HepG2 (cell line): ENCODE data around the gene ZNF524. TPM values are rescaled to one million over a fixed set of nuclear protein-coding genes. Genes with fewer than 3 reads are reported as not detected.

ENCODE experiments used
- ATAC-seq: fragments of 200-7000 bp; cut with Tn5 transposase; 3 replicates; pipeline ENCODE4 v1.9.1; 2020; ENCODE audit warnings: mild to moderate bottlenecking, moderate library complexity
- BruUV-seq: library from RNA; stranded (reverse); fragments of 400-500 nt; replicated peaks from 2 replicates; lab custom pipeline; 2021; lab: Mats Ljungman, UMichigan
- CTCF ChIA-PET: fragments of 300-600 bp; formaldehyde crosslinking; extraction: SDS; loops from one replicate; lab custom pipeline; 2021; ENCODE audit warnings: low total read pairs, inconsistent platforms, low intra/inter-chr PET ratio; lab: Yijun Ruan, JAX
- POLR2A ChIA-PET: fragments of 350-600 bp; sonication (Branson Sonifier 250); formaldehyde crosslinking; loops from one replicate; lab custom pipeline; 2020; ENCODE audit warnings: antibody characterized with exemption, inconsistent platforms; lab: Yijun Ruan, JAX
- DNase-seq: peaks from one replicate; pipeline ENCODE4 v3.0.0-alpha.2; 2015; ENCODE audit warnings: low spot score
- FAIRE-seq: peaks from 3 replicates; lab custom pipeline; 2011; peaks lifted over from hg19 to GRCh38; lab: Jason Lieb, UNC
- H2AFZ ChIP-seq: one replicate; pipeline ENCODE4 v1.6.1; 2011; ENCODE audit warnings: low read length, inconsistent platforms
- H3K27ac ChIP-seq: fragments of 300-600 bp; 3 replicates; pipeline ENCODE4 v1.8.0; 2011; ENCODE audit warnings: mixed run types, mild to moderate bottlenecking, mixed read lengths, low read length, inconsistent platforms; ENCODE audit not compliant: insufficient read depth; ENCODE audit errors: extremely low read length
- H3K27me3 ChIP-seq, 2 experiments: fragments of 200-600 bp in 1 of 2; 2 replicates in 1 of 2; 3 replicates in 1 of 2; pipeline versions ENCODE4 v1.6.0 to v1.8.0; 2011; ENCODE audit warnings: low read length in 2 of 2, mild to moderate bottlenecking in 2 of 2, moderate library complexity in 2 of 2, inconsistent platforms in 1 of 2; ENCODE audit not compliant: insufficient read depth in 2 of 2, control insufficient read depth in 1 of 2
- H3K36me3 ChIP-seq, 2 experiments: fragments of 200-600 bp in 1 of 2; replicated peaks in 1 of 2; 2 replicates in 1 of 2; 3 replicates in 1 of 2; pipeline versions ENCODE4 v1.5.1 to v1.8.0; 2011; ENCODE audit warnings: low read length in 2 of 2, inconsistent platforms in 1 of 2; ENCODE audit not compliant: insufficient read depth in 2 of 2, control insufficient read depth in 1 of 2
- H3K4me1 ChIP-seq: 2 replicates; pipeline ENCODE4 v1.5.1; 2012; ENCODE audit warnings: low read length, inconsistent platforms; ENCODE audit not compliant: insufficient read depth
- H3K4me2 ChIP-seq: 2 replicates; pipeline ENCODE4 v1.6.0; 2011; ENCODE audit warnings: low read depth, low read length, inconsistent platforms
- H3K4me3 ChIP-seq, 3 experiments: fragments of 200-600 bp in 1 of 3; sonication (generic), shearing (Covaris generic) in 1 of 3; replicated peaks in 1 of 3; 2 replicates each; pipeline ENCODE4 v1.5.1; 2011 to 2016; ENCODE audit warnings: low read length in 3 of 3, inconsistent platforms in 2 of 3, low read depth in 2 of 3, mild to moderate bottlenecking in 2 of 3, control low read depth in 1 of 3, mixed read lengths in 1 of 3; ENCODE audit not compliant: insufficient read depth in 1 of 3
- H3K79me2 ChIP-seq: one replicate; pipeline ENCODE4 v1.6.1; 2011; ENCODE audit warnings: low read length, inconsistent platforms; ENCODE audit not compliant: insufficient read depth
- H3K9ac ChIP-seq: 2 replicates; pipeline ENCODE4 v1.6.0; 2011; ENCODE audit warnings: mild to moderate bottlenecking, low read depth, low read length, inconsistent platforms; ENCODE audit not compliant: insufficient read depth
- H3K9me3 ChIP-seq: 2 replicates; pipeline ENCODE4 v1.5.1; 2012; ENCODE audit warnings: mild to moderate bottlenecking, low read length
- H4K20me1 ChIP-seq: 2 replicates; pipeline ENCODE4 v1.6.0; 2011; ENCODE audit warnings: inconsistent platforms, mild to moderate bottlenecking, low read length, moderate library complexity; ENCODE audit not compliant: insufficient read depth
- FOSL1 ChIP-seq: sonication (generic); formaldehyde crosslinking; IDR thresholded peaks from 2 replicates; pipeline ENCODE4 v1.9.0; 2021; ENCODE audit warnings: missing genetic modification reagents, borderline replicate concordance
- MXI1 ChIP-seq: IDR thresholded peaks from 3 replicates; pipeline ENCODE4 v1.6.1; 2012; ENCODE audit warnings: low read depth, low read length, inconsistent platforms, borderline replicate concordance
- PHF8 ChIP-seq: sonication (generic); formaldehyde crosslinking; IDR thresholded peaks from 2 replicates; pipeline ENCODE4 v1.5.0; 2020; ENCODE audit warnings: missing genetic modification reagents
- RBM39 ChIP-seq: fragments of 200-400 bp; formaldehyde crosslinking; IDR thresholded peaks from one replicate; pipeline ENCODE4 v1.6.1; 2018; ENCODE audit warnings: antibody characterized with exemption, mild to moderate bottlenecking, low read depth, low read length; ENCODE audit not compliant: poor library complexity, severe bottlenecking
- ZNF501 ChIP-seq: sonication (generic); formaldehyde crosslinking; IDR thresholded peaks from 2 replicates; pipeline ENCODE4 v1.5.1; 2020; ENCODE audit warnings: mild to moderate bottlenecking, moderate library complexity, missing genetic modification reagents
- WGBS: methylation state at CpG from one replicate; pipeline ENCODE4 v1.1.6; 2017; ENCODE audit warnings: low lambda C conversion rate; 5-methylcytosine and 5-hydroxymethylcytosine counted together
- in situ Hi-C: cut with HindIII; loops from 2 replicates; pipeline ENCODE4 v1.10.0; 2017; ENCODE audit warnings: low pct_unique_long_range_greater_than_20kb; ENCODE audit not compliant: extremely low pct_ligation_motif_present
- intact Hi-C: fragments of 100-400 bp; cut with micrococcal nuclease; formaldehyde crosslinking; loops from one replicate; pipeline ENCODE4 v1.10.0; 2022; ENCODE audit not compliant: unreplicated experiment
- polyA plus RNA-seq, 8 experiments: library from polyadenylated mRNA; depleted of rRNA in 3 of 8; stranded (reverse) in 7 of 8; unstranded in 1 of 8; fragments of >200 nt; fragmentation: Illumina TruSeq in 4 of 8; extraction: Trizol in 4 of 8; gene quantifications; 2 replicates each; pipeline versions ENCODE4 v1.2.1 to v1.2.3, GENCODE V29; 2011 to 2016; ENCODE audit warnings: low read depth in 4 of 8, missing spikeins in 1 of 8, mixed read lengths in 1 of 8; ENCODE audit not compliant: insufficient read depth in 1 of 8
- total RNA-seq, 5 experiments: library from RNA; depleted of rRNA; stranded (reverse); fragments of >200 nt; fragmentation: Illumina TruSeq; extraction: Trizol; gene quantifications; 2 replicates each; pipeline ENCODE4 v1.2.3, GENCODE V29; 2016; ENCODE audit warnings: low read depth in 1 of 5
- TF ChIP-seq, protein P1 (sequence below): sonication (generic); formaldehyde crosslinking; IDR thresholded peaks from 2 replicates; pipeline ENCODE4 v1.5.1; 2020; ENCODE audit warnings: missing genetic modification reagents, mild to moderate bottlenecking, borderline replicate concordance
- TF ChIP-seq, protein P2 (sequence below): sonication (generic); formaldehyde crosslinking; IDR thresholded peaks from 2 replicates; pipeline ENCODE4 v1.4.0; 2020; ENCODE audit warnings: missing genetic modification reagents, borderline replicate concordance
- TF ChIP-seq, protein P3 (sequence below): sonication (generic); formaldehyde crosslinking; IDR thresholded peaks from 2 replicates; pipeline ENCODE4 v1.4.0; 2020; ENCODE audit warnings: mild to moderate bottlenecking, missing genetic modification reagents

ZNF524 gene
- total and polyA plus RNA-seq, 2 of the 13 experiments (the other 11 are each of a cell fraction or from before 2014, with no cell fraction given) = 3.2 to 4.6 TPM

DNA sequence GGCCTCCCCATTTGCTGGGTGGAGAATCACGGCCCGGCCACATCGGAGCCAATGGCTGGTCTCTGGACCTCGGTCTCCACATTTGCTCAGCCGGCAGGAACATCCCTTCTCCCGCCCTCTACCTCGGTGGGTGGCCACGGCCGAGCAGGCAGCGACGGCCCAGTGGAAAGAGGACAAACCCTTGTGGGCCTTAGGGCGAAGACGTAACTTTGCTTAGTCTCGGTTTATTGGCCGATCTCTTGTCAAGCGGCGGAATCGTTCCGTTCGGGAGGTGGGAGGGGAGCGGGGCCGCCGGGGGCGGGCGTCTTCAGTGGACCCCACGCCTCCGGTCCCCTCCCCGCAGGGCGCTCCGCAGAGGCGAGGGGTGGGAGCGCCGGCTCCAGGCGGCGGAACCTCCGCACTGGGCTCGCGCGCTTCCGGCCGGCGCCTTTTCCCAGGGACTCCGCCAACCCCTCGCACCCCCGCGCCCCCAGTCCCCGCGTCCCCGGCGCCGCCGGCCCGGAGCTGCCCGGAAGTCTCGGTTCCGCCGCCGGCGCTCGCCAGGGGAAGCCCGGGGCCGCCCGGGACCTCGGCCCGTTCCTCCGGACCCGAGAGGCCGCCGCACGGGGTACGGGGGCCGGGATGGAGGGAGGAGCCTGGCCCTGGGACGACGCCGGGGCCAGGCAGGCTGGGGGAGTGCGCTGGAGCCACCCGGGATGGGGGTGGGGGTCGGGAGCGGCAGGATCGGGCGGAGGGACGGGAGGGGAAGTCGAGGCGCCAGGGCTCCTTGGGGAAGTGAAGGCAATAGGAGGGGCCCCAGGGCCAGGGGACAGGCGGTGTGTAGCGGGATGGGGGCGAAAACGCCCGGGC, 40.7 kb downstream of the ZNF524 start, which contains the start of gene ZNF580:
Gene ZNF580 (plus strand): TSS at position 426 of the 849 bp plus-strand sequence. CDS start 1,507 bp downstream, outside the sequence.
- Histone ChIP-seq H3K4me2 (peak within 1 kb of the TSS; percentile 96), H3K27ac (peak within 1 kb of the TSS; percentile 79), H3K27me3 (no peaks in the 10 kb centered on the region; a peak in 1 of 5 replicates), H3K79me2 (peaks cover 49% of the 10 kb centered on the region), H3K9me3 (no peaks in the 10 kb centered on the region), H4K20me1 (no peaks in the 10 kb centered on the region), H3K9ac (peak within 1 kb of the TSS; percentile 84), H3K4me1 (peaks cover 58% of the 10 kb centered on the region), H3K4me3 (peak within 1 kb of the TSS; percentile 92 to 96 (median 92)), H2AFZ (no peak within 1 kb of the TSS), H3K36me3 (peaks cover 0 to 10% of the 10 kb centered on the region in 2 experiments; a peak in 2 of 5 replicates)
- DNase-seq (peak; percentile 40), FAIRE-seq (no peak), ATAC-seq (peak; percentile 63)
- intact Hi-C loops = no loop called here
- CTCF ChIA-PET = no interaction called here
- WGBS = under 1% methylated on average over 50 of the region's 89 CpGs
- POLR2A ChIA-PET = interaction anchor here (0.6 to 1.0 kb wide), 3 partner anchors 9 to 42 kb away, joined by 3 to 8 read pairs (median 3); partner anchors contain the start of genes FIZ1 and U2AF2
- no TSS peak for BruUV-seq
- in situ Hi-C loops = no loop called here
- TF ChIP-seq FOSL1 (CRISPR knock-in tag) = 0 out of 2 replicates have a peak, but pooled peaks have one; percentile 7
- 0 out of 3 replicates have a peak, but pooled peaks have one; percentile 46 for TF ChIP-seq MXI1
- TF ChIP-seq, protein P1, sequence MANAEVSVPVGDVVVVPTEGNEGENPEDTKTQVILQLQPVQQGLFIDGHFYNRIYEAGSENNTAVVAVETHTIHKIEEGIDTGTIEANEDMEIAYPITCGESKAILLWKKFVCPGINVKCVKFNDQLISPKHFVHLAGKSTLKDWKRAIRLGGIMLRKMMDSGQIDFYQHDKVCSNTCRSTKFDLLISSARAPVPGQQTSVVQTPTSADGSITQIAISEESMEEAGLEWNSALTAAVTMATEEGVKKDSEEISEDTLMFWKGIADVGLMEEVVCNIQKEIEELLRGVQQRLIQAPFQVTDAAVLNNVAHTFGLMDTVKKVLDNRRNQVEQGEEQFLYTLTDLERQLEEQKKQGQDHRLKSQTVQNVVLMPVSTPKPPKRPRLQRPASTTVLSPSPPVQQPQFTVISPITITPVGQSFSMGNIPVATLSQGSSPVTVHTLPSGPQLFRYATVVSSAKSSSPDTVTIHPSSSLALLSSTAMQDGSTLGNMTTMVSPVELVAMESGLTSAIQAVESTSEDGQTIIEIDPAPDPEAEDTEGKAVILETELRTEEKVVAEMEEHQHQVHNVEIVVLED (CRISPR knock-in tag) = peak; percentile 10; the same call in 1 of the 2 replicates
- TF ChIP-seq PHF8 (CRISPR knock-in tag) = peak; percentile 20; the same call in 1 of the 2 replicates
- TF ChIP-seq, protein P2, sequence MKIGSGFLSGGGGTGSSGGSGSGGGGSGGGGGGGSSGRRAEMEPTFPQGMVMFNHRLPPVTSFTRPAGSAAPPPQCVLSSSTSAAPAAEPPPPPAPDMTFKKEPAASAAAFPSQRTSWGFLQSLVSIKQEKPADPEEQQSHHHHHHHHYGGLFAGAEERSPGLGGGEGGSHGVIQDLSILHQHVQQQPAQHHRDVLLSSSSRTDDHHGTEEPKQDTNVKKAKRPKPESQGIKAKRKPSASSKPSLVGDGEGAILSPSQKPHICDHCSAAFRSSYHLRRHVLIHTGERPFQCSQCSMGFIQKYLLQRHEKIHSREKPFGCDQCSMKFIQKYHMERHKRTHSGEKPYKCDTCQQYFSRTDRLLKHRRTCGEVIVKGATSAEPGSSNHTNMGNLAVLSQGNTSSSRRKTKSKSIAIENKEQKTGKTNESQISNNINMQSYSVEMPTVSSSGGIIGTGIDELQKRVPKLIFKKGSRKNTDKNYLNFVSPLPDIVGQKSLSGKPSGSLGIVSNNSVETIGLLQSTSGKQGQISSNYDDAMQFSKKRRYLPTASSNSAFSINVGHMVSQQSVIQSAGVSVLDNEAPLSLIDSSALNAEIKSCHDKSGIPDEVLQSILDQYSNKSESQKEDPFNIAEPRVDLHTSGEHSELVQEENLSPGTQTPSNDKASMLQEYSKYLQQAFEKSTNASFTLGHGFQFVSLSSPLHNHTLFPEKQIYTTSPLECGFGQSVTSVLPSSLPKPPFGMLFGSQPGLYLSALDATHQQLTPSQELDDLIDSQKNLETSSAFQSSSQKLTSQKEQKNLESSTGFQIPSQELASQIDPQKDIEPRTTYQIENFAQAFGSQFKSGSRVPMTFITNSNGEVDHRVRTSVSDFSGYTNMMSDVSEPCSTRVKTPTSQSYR (CRISPR knock-in tag) = no peak
- TF ChIP-seq, protein P3, sequence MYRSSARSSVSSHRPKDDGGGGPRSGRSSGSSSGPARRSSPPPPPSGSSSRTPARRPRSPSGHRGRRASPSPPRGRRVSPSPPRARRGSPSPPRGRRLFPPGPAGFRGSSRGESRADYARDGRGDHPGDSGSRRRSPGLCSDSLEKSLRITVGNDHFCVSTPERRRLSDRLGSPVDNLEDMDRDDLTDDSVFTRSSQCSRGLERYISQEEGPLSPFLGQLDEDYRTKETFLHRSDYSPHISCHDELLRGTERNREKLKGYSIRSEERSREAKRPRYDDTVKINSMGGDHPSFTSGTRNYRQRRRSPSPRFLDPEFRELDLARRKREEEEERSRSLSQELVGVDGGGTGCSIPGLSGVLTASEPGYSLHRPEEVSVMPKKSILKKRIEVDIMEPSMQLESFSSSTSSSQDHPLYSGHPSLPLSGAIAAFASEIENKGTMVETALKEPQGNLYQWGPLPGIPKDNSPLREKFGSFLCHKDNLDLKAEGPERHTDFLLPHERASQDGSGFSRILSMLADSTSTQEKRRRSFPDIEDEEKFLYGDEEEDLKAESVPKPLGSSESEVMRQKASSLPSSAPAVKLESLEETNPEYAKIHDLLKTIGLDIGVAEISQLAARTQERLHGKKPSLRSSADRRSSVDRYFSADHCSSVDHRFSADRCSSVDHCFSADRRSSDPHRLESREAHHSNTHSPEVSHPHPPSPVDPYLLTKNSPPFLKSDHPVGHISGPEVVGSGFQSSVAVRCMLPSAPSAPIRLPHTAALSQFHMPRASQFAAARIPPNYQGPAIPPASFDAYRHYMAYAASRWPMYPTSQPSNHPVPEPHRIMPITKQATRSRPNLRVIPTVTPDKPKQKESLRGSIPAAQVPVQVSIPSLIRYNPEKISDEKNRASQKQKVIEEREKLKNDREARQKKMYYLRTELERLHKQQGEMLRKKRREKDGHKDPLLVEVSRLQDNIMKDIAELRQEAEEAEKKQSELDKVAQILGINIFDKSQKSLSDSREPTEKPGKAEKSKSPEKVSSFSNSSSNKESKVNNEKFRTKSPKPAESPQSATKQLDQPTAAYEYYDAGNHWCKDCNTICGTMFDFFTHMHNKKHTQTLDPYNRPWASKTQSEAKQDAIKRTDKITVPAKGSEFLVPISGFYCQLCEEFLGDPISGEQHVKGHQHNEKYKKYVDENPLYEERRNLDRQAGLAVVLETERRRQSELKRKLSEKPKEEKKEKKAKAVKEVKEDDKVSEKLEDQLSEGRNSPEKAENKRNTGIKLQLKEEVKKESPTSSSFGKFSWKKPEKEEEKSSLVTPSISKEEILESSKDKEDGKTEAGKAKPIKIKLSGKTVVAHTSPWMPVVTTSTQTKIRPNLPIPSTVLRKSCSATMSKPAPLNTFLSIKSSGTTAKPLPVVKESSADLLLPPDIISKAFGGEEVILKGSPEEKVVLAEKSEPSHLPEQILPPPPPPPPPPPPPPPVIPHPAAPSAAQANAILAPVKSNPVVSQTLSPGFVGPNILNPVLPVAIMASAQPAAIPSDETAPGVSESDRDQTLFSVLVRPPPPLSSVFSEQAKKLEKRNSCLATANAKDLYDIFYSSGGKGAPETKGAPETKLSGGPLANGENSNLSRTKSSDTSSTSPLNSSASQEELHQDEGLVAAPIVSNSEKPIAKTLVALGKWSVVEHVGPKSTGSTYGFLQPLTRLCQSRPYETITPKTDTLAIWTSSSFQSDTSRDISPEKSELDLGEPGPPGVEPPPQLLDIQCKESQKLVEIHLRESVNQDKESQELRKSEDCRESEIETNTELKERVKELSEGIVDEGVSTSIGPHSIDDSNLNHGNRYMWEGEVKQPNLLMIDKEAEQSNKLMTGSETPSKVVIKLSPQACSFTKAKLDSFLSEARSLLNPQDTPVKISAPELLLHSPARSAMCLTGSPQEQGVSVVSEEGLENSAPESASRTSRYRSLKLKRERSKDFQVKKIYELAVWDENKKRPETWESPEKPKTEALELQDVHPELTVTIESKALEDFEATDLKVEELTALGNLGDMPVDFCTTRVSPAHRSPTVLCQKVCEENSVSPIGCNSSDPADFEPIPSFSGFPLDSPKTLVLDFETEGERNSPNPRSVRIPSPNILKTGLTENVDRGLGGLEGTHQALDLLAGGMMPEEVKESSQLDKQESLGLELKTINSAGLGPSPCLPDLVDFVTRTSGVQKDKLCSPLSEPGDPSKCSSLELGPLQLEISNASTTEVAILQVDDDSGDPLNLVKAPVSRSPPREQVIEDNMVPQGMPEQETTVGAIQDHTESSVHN (CRISPR knock-in tag) = peak; percentile 51; the same call in 1 of the 2 replicates
- peak; percentile 59; the same call in 1 of the 2 replicates for TF ChIP-seq ZNF501
- TF ChIP-seq RBM39 = peak; percentile 65
